ENCODE measurements around the gene SERPING1. TPM values are rescaled to one million over a fixed set of nuclear protein-coding genes. Genes with fewer than 3 reads are reported as not detected.

Gene SERPING1
- total and polyA plus RNA-seq, 2 donors from 2014 or later, result 361 to 785 TPM

GRCh38 chr11:57551941-57552340 lies 45.5 kb upstream of the SERPING1 start:
- TF ChIP-seq CTCF (IDR thresholded peaks at IDR 0.05; ENCODE audit: borderline replicate concordance, extremely low read depth, insufficient read depth), result no peak
- no peaks in the 10 kb centered on the region for H3K4me1 ChIP-seq (ENCODE audit: control insufficient read depth in 2 of 3, insufficient read depth in 2 of 3, low read depth in 1 of 3, low read length in 3 of 3)
- H3K27ac ChIP-seq (ENCODE audit: low read depth in 2 of 2, low read length in 2 of 2), result no peak overlapping the region
- FAIRE-seq (no peak), DNase-seq (no peak)
- H3K9ac ChIP-seq (ENCODE audit: low read length in 3 of 3), result no peak overlapping the region
- intact Hi-C loops (cut with DNase I), result no loop called here
- H3K27me3 ChIP-seq (ENCODE audit: control insufficient read depth, insufficient read depth, low read length), result no peaks in the 10 kb centered on the region
- peaks cover 0 to 27% (median 12%) of the 10 kb centered on the region in 3 donors for H3K36me3 ChIP-seq (ENCODE audit: control insufficient read depth in 2 of 3, insufficient read depth in 3 of 3, low read length in 3 of 3)
- no peaks in the 10 kb centered on the region for H3K9me3 ChIP-seq (ENCODE audit: control insufficient read depth in 2 of 3, insufficient read depth in 1 of 3, low read length in 3 of 3)
- H3K4me3 ChIP-seq (ENCODE audit: low read length in 3 of 3), result no peak overlapping the region

GRCh38 chr11:57552479-57552878 lies 45.0 kb upstream of the SERPING1 start:
- no peak for TF ChIP-seq CTCF (IDR thresholded peaks at IDR 0.05; ENCODE audit: borderline replicate concordance, extremely low read depth, insufficient read depth)
- Histone ChIP-seq H3K9me3 (ENCODE audit: control insufficient read depth in 2 of 3, insufficient read depth in 1 of 3, low read length in 3 of 3) (no peaks in the 10 kb centered on the region), H3K4me1 (ENCODE audit: control insufficient read depth in 2 of 3, insufficient read depth in 2 of 3, low read depth in 1 of 3, low read length in 3 of 3) (no peaks in the 10 kb centered on the region), H3K27me3 (ENCODE audit: control insufficient read depth, insufficient read depth, low read length) (no peaks in the 10 kb centered on the region), H3K4me3 (ENCODE audit: low read length in 3 of 3) (no peak overlapping the region), H3K36me3 (ENCODE audit: control insufficient read depth in 2 of 3, insufficient read depth in 3 of 3, low read length in 3 of 3) (peaks cover 0 to 27% (median 12%) of the 10 kb centered on the region in 3 donors), H3K27ac (ENCODE audit: low read depth in 2 of 2, low read length in 2 of 2) (no peak overlapping the region), H3K9ac (ENCODE audit: low read length in 3 of 3) (no peak overlapping the region)
- DNase-seq (no peak), FAIRE-seq (no peak)
- intact Hi-C loops (cut with DNase I), result no loop called here

GRCh38 chr11:57555393-57555792 lies 42.1 kb upstream of the SERPING1 start:
- intact Hi-C loops (cut with DNase I), result no loop called here
- Histone ChIP-seq H3K27ac (ENCODE audit: low read depth in 2 of 2, low read length in 2 of 2) (no peak overlapping the region), H3K36me3 (ENCODE audit: control insufficient read depth in 2 of 3, insufficient read depth in 3 of 3, low read length in 3 of 3) (peaks cover 0 to 27% (median 14%) of the 10 kb centered on the region in 3 donors)

More at GRCh38 chr11:57555393-57555792, 42.1 kb upstream of the SERPING1 start:
- Histone ChIP-seq H3K9me3 (ENCODE audit: control insufficient read depth in 2 of 3, insufficient read depth in 1 of 3, low read length in 3 of 3) (no peaks in the 10 kb centered on the region), H3K9ac (ENCODE audit: low read length in 3 of 3) (no peak overlapping the region), H3K27me3 (ENCODE audit: control insufficient read depth, insufficient read depth, low read length) (no peaks in the 10 kb centered on the region), H3K4me1 (ENCODE audit: control insufficient read depth in 2 of 3, insufficient read depth in 2 of 3, low read depth in 1 of 3, low read length in 3 of 3) (no peaks in the 10 kb centered on the region), H3K4me3 (ENCODE audit: low read length in 3 of 3) (no peak overlapping the region)
- FAIRE-seq, result no peak
- no peak for TF ChIP-seq CTCF (IDR thresholded peaks at IDR 0.05; ENCODE audit: borderline replicate concordance, extremely low read depth, insufficient read depth)
- no peak for DNase-seq
